GM10248 (cell line): ENCODE measurements around the gene CPNE6.
A peak's percentile ranks its signal among the peaks of the same experiment; 100 is the strongest.

Experiments
- CTCF ChIA-PET: fragments of 300-600 bp; sonication (Branson Sonifier 250); formaldehyde crosslinking; extraction: SDS; loops from one replicate; lab custom pipeline; 2021; ENCODE audit warnings: antibody characterized with exemption; lab: Yijun Ruan, JAX
- POLR2A ChIA-PET: fragments of 350-650 bp; sonication (Branson Sonifier 250); formaldehyde crosslinking; extraction: SDS; loops from one replicate; lab custom pipeline; 2020; ENCODE audit warnings: antibody characterized with exemption; lab: Yijun Ruan, JAX
- DNase-seq: peaks from one replicate; pipeline ENCODE4 v3.0.0; 2012; ENCODE audit errors: extremely low spot score
- TF ChIP-seq, protein P1 (sequence below): IDR thresholded peaks from 2 replicates; pipeline ENCODE4 v1.5.1; 2012; ENCODE audit warnings: mild to moderate bottlenecking, low read depth; ENCODE audit errors: extremely low read depth, missing control alignments, control extremely low read depth

Gene CPNE6

DNA sequence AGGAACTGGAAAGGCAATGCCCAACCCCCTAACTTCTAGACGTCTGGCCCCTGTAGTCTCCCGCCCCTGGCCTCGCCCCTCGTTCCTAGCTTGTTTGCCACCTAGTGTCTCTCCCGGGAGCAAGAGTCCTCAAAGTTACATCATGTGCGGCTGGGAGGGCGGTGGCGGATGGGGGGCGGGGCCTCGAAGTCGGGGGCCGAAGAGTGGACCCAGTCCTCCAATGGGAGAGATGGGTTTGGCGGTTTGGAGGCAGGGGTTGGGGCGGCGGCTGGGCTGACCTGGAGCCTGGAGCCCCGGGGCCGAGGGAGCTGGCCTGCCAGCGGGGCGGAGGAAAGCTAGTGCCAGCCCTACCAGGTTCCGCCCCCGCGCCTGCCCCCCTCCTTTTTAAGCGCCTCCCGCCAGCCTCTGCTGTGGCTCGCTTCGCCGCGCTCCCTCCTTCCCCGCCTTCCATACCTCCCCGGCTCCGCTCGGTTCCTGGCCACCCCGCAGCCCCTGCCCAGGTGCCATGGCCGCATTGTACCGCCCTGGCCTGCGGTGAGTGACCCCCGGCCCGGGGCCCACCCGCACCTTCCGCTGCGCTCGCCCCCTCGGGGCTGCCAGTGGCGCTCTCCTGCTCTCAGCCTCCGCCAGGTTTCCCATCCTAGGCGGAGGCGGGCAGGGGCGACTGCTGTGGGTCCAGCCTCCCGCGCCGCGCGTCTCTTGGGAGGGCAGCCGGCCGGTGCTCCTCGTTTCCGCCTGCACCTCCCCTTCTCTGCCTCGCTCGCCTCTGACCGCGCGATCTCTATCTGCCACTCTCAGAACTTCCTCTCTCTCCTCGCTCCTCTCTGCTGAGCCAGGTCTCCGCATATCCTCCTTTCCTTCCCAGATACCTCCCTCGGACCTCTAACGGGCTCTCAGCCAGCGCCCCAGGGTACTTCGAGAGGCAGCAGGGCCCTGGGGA, 22.8 kb downstream of the CPNE6 start, which contains the start of gene PCK2:
Gene PCK2, plus strand, starts transcription at position 411 of the 940 bp plus-strand sequence. Its CDS starts 95 bp downstream, at position 506.
- TF ChIP-seq, protein P1, sequence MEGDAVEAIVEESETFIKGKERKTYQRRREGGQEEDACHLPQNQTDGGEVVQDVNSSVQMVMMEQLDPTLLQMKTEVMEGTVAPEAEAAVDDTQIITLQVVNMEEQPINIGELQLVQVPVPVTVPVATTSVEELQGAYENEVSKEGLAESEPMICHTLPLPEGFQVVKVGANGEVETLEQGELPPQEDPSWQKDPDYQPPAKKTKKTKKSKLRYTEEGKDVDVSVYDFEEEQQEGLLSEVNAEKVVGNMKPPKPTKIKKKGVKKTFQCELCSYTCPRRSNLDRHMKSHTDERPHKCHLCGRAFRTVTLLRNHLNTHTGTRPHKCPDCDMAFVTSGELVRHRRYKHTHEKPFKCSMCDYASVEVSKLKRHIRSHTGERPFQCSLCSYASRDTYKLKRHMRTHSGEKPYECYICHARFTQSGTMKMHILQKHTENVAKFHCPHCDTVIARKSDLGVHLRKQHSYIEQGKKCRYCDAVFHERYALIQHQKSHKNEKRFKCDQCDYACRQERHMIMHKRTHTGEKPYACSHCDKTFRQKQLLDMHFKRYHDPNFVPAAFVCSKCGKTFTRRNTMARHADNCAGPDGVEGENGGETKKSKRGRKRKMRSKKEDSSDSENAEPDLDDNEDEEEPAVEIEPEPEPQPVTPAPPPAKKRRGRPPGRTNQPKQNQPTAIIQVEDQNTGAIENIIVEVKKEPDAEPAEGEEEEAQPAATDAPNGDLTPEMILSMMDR: no peak
- ChIA-PET CTCF (interaction anchor here (0.8 to 13.9 kb wide), 13 partner anchors 11 to 337 kb away, joined by 3 to 246 read pairs (median 5); partner anchors contain the start of genes CARMIL3, CPNE6, DCAF11 and EMC9), POLR2A (interaction anchor here (0.9 to 2.7 kb wide), 5 partner anchors 20 to 67 kb away, joined by 3 to 29 read pairs (median 5); partner anchors contain the start of genes DCAF11, IRF9, NRL and PSME1)
- peak; percentile 91 for DNase-seq

DNA sequence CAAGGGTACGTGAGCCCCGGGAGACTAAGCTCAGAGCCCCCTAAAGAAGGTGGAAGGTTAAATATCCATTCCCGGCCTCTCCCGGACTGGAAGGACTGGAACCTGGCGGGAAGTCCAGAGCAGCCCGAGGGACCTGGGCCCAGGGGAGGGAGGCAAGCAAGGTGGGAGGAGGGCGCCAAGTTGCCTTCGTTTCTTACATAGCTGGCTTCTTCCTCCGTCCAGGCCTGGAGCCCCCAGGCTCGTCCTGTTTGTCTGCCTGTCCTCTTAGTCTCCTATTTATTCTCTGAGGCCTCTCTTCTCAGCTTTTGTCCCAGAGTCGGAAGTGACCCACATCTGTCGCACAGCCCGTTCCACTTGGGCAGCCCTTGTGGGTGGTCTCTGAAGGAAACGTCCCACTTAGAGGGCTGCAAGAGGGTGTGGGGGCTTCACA, 23.5 kb downstream of the CPNE6 start:
- POLR2A ChIA-PET: interaction anchor here (0.8 to 2.7 kb wide), 7 partner anchors 9 to 66 kb away, joined by 3 to 29 read pairs (median 5); partner anchors contain the start of genes DCAF11, EMC9, IRF9 and NRL
- DNase-seq: no peak
- TF ChIP-seq, protein P1: no peak
- CTCF ChIA-PET: interaction anchor here (0.8 to 13.9 kb wide), 11 partner anchors 10 to 337 kb away, joined by 3 to 246 read pairs (median 3); partner anchors contain the start of genes CARMIL3, DCAF11, EMC9 and MDP1

DNA sequence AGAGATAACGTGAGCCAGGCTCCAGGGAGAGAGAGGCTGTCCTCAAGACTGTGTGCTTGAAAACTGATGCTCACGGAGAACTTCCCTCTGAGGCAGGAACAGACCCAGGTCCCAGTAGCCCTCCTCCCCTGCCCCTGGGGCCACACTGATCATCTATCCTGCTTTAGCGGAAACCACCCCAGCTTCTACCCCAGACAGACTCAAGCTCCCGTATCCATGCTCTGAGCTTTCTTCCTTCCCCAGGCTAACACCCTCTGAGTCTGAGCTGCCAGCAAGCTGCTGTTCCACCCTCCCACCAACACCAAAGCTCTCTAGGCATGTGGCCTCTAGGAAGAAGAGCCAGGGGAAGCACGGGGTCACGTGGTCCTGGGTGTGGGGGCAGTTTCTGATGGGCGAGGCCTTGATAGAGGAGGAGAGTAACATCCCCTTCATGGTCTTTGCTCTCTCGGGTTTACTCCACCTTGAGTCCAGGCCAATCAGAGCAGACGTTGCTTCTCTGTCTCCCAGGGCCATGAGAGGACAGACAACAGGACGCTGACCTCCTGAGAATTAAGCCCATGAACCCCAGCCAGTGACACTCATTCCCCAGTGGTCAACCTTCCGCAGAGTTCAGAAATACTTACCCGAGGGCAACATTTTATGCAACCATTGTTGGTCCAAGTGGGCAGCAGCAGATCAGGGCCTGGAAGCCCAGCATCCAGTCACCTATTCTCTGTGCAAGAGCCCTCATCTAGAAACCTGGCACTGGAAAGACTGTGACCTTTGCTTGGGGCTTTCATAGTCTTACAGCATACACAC, 24.1 kb downstream of the CPNE6 start:
- TF ChIP-seq, protein P1: no peak
- CTCF ChIA-PET: interaction anchor here (0.8 to 13.9 kb wide), 11 partner anchors 10 to 336 kb away, joined by 3 to 246 read pairs (median 3); partner anchors contain the start of genes CARMIL3, DCAF11, EMC9 and MDP1
- POLR2A ChIA-PET: interaction anchor here (0.7 to 2.7 kb wide), 8 partner anchors 8 to 542 kb away, joined by 3 to 29 read pairs (median 5); partner anchors contain the start of genes DCAF11, EMC9, IRF9 and NRL
- DNase-seq: peak; percentile 94

DNA sequence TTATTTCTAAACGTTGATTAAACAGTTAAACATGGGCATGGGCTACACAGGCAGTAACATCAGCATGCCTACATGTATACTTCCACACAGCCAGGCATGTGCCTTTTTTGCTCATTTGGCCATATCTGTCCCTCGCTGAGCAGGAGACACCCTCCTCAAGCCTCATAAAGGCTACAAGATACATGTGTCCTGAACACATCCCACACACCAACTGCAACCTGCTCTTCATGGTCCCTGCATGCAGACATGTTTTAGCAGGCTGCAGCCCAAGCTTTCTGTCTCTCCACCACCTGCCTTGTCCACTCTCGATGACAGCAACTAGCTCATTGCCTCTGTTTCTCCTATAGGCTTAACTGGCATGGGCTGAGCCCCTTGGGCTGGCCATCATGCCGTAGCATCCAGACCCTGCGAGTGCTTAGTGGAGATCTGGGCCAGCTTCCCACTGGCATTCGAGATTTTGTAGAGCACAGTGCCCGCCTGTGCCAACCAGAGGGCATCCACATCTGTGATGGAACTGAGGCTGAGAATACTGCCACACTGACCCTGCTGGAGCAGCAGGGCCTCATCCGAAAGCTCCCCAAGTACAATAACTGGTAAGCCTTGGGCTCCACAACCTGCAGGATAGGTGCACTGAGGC, 25.3 kb downstream of the CPNE6 start:
- ChIA-PET POLR2A (interaction anchor here (0.9 kb wide), 1 partner anchor 18 kb away, joined by 3 read pairs; the partner anchor contains the start of gene DCAF11), CTCF (interaction anchor here (1.3 to 13.9 kb wide), 3 partner anchors 9 to 64 kb away, joined by 3 to 246 read pairs (median 3); no protein-coding TSS in a partner anchor)
- DNase-seq: no peak
- TF ChIP-seq, protein P1: no peak

DNA sequence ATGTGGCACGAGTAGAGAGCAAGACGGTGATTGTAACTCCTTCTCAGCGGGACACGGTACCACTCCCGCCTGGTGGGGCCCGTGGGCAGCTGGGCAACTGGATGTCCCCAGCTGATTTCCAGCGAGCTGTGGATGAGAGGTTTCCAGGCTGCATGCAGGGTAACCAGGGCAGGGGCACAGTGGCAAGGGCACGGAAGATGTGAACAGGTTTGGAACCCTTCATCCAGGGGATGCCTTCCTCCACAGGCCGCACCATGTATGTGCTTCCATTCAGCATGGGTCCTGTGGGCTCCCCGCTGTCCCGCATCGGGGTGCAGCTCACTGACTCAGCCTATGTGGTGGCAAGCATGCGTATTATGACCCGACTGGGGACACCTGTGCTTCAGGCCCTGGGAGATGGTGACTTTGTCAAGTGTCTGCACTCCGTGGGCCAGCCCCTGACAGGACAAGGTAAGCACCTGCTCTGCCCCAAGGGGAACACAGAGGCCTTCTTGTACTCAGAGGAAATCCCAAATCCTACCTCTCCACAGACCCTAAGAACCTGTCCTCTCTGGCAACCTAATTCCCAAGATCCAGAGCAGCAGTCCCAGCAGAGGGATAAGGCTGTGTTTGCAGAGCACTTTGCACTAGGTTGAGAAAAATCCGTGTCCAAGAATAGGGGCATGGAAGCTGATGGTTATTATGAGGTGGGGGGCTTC, 27.0 kb downstream of the CPNE6 start:
- TF ChIP-seq, protein P1: no peak
- no peak for DNase-seq
- ChIA-PET CTCF (interaction anchor here (0.9 to 13.9 kb wide), 7 partner anchors 4 to 109 kb away, joined by 3 to 246 read pairs (median 5); partner anchors contain the start of gene PCK2), POLR2A (no interaction called here)
